Panc1 (cell line): Measurements from ENCODE around the gene SRRM5.

ENCODE experiments used
- POLR2AphosphoS5 ChIP-seq: IDR thresholded peaks from 2 replicates; pipeline ENCODE4 v1.6.1; 2012; ENCODE audit warnings: mild to moderate bottlenecking, low read depth, low read length, moderate library complexity
- TF ChIP-seq, protein P1 (sequence below): fragments of 450-650 bp; IDR thresholded peaks from 2 replicates; pipeline ENCODE4 v1.5.1; 2017; ENCODE audit warnings: mild to moderate bottlenecking
- TF ChIP-seq, protein P2 (sequence below), 2 experiments: IDR thresholded peaks; 2 replicates each; pipeline ENCODE4 v1.6.1; 2011 to 2012; ENCODE audit warnings: low read depth in 2 of 2, control low read depth in 1 of 2, low read length in 1 of 2, mild to moderate bottlenecking in 1 of 2, moderate library complexity in 1 of 2; ENCODE audit not compliant: insufficient read depth in 1 of 2

DNA sequence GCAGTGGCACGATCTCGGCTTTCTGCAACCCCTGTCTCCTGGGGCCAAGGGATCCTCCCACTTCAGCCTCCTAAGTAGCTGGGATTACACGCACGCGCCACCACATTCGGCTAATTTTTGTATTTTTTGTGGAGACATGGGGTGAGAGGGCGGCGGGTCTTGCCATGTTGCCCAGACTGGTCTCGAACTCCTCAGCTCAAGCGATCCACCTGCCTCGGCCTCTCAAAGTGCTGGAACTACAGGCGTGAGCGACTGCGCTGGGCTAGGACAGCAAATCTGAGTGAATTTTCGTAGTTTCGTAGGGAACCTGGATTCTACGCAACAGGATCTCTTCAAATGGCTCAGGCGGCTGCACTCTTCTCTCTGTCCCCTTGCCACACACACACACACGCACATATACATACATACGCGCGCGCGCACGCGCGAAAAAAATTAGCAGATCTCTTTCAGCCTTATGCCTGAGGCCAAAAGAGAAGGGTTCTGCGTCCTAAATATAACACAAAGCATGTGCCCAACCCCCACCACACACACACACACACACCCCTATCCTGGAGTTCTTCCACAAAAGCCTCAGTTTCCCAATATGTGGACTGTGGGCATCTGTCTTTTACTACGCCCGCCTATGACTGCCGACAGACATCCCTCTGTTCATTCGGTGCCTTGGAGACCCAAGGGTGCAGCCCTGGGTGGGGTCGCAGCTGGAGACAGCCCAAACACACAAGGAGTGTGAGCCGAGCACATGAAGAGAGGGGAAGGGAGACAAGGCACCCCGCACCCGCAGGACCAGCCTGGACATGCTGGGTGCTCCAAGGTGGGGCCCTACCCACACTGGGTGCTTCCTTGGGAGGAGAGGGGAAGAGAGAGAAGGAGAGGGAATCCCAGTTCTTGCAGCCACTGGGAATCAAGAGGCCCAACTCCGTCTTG lies 35.7 kb upstream of the SRRM5 start:
- TF ChIP-seq, protein P1, sequence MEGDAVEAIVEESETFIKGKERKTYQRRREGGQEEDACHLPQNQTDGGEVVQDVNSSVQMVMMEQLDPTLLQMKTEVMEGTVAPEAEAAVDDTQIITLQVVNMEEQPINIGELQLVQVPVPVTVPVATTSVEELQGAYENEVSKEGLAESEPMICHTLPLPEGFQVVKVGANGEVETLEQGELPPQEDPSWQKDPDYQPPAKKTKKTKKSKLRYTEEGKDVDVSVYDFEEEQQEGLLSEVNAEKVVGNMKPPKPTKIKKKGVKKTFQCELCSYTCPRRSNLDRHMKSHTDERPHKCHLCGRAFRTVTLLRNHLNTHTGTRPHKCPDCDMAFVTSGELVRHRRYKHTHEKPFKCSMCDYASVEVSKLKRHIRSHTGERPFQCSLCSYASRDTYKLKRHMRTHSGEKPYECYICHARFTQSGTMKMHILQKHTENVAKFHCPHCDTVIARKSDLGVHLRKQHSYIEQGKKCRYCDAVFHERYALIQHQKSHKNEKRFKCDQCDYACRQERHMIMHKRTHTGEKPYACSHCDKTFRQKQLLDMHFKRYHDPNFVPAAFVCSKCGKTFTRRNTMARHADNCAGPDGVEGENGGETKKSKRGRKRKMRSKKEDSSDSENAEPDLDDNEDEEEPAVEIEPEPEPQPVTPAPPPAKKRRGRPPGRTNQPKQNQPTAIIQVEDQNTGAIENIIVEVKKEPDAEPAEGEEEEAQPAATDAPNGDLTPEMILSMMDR: no peak
- no peak for TF ChIP-seq POLR2AphosphoS5
- TF ChIP-seq, protein P2, sequence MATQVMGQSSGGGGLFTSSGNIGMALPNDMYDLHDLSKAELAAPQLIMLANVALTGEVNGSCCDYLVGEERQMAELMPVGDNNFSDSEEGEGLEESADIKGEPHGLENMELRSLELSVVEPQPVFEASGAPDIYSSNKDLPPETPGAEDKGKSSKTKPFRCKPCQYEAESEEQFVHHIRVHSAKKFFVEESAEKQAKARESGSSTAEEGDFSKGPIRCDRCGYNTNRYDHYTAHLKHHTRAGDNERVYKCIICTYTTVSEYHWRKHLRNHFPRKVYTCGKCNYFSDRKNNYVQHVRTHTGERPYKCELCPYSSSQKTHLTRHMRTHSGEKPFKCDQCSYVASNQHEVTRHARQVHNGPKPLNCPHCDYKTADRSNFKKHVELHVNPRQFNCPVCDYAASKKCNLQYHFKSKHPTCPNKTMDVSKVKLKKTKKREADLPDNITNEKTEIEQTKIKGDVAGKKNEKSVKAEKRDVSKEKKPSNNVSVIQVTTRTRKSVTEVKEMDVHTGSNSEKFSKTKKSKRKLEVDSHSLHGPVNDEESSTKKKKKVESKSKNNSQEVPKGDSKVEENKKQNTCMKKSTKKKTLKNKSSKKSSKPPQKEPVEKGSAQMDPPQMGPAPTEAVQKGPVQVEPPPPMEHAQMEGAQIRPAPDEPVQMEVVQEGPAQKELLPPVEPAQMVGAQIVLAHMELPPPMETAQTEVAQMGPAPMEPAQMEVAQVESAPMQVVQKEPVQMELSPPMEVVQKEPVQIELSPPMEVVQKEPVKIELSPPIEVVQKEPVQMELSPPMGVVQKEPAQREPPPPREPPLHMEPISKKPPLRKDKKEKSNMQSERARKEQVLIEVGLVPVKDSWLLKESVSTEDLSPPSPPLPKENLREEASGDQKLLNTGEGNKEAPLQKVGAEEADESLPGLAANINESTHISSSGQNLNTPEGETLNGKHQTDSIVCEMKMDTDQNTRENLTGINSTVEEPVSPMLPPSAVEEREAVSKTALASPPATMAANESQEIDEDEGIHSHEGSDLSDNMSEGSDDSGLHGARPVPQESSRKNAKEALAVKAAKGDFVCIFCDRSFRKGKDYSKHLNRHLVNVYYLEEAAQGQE (IDR thresholded peaks at IDR 0.05; ENCODE audit: insufficient read depth in 1 of 2, low read depth in 2 of 2, low read length in 1 of 2): no peak
